Measurements from ENCODE around the gene FAM83G.

FAM83G gene

DNA sequence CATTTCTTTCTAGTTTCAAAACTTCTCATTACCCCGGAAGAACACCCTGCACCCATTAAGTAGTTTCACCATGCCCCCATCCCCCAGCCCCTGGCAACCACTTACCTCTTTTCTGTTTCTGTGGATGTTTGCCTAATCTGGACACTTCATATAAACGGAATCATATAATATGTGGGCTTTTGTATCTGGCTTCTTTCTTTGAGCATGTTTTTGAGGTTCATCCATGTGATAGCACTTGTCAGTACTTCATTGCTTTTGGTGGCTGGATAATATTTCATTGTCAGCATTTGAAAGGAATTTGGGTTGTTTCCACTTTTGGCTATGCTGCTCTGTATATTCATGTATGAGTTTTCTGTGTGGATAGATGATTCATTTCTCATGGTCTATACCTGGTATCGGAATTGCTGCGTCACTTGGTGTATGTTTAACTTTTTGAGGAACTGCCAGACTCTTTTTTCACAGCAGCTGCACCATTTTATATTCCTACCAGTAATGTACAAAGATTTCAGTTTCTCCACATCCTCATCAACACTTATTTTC, 82.6 kb downstream of the FAM83G start:
- no peak for DNase-seq (ENCODE audit: low read depth in 1 of 2, low spot score in 1 of 2)

DNA sequence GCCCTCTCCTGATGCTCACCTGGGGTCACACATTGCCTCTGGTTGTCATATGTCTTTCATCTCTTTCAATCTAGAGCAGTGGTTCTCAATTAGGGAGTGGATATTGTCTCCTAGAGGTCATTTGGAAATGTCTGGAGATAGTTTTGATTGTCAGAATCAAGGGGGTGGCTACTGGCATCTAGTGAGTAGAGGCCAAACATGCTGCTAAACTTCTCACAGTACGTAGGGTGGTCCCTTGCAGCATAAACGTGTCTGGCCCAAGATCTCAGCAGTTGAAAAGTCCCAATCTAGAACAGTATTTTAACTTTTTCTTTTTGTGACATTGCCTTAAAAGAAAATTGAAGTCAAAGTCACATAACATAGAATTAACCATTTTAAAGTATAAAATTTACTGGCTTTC, 83.1 kb downstream of the FAM83G start:
- no peak for DNase-seq (ENCODE audit: low read depth in 1 of 2, low spot score in 1 of 2)

DNA sequence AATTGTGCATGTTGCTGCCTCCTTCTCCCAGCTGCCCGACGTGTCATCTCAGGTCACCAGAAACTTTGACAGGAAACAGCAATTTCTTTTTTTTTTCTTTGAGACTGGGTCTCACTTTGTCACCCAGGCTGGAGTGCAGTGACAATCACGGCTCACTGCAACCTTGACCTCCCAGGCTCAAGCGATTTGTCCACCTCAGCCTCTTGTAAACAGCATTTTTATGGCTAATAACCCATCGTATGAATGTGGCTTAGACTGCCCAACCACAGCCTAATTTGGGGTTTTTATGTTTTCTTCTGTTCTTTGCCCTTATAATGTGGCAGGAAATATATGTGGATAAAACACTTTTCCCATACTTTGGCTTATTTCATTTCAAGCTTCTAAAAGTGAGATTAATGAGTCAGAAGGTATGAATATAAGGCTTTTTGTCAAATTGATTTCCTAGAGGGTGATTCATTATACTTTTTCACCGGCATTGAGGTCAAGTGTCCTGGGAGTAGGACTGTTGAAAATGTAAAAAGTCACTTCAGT, 83.6 kb downstream of the FAM83G start:
- no peak for DNase-seq (ENCODE audit: low read depth in 1 of 2, low spot score in 1 of 2)

DNA sequence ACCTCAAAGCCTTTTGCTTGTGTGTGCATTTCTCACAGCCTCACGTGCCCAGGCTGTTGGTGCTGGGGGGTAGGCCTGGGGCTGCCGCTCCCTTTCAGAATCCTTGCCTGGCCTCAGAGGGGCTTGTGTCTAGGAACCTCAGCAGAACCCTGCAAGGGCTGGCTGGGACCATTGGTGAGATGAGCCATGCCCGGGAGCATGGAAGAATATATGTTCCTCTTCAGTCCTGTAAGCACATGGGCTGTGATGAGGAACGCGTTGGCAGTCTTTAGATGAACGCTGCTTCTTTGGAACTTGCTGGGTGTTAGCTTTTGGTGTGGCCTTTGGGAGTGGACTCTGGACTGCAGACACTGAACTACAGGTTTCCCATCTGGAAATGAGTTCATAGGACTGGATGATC, 84.6 kb downstream of the FAM83G start:
- DNase-seq (ENCODE audit: low read depth in 1 of 2, low spot score in 1 of 2) = no peak

All from activated T-helper 1 cell treated with anti-CD3 and anti-CD28 coated beads, Interleukin-2, amount 50 U/mL, for 16 hours (primary cell).